PC-9 (cell line): ENCODE data around the gene DPYD. TPM values are rescaled to one million over a fixed set of nuclear protein-coding genes. Genes with fewer than 3 reads are reported as not detected.

Experiments
- BruUV-seq: library from RNA; stranded (reverse); fragments of 400-500 nt; replicated peaks from 2 replicates; lab custom pipeline; 2021; lab: Mats Ljungman, UMichigan
- CTCF ChIA-PET: fragments of 300-600 bp; sonication (Branson Sonifier 250); formaldehyde crosslinking; loops from one replicate; lab custom pipeline; 2022; ENCODE audit warnings: antibody characterized with exemption; lab: Charles Lee
- POLR2A ChIA-PET: fragments of 300-600 bp; sonication (Branson Sonifier 250); formaldehyde crosslinking; loops from one replicate; lab custom pipeline; 2022; ENCODE audit warnings: antibody characterized with exemption; ENCODE audit not compliant: unreplicated experiment; lab: Charles Lee
- DNase-seq, 2 experiments: peaks; one replicate each; pipeline versions ENCODE4 v3.0.0 to v3.0.0-alpha.2; 2015 to 2022; ENCODE audit warnings: mixed read lengths in 1 of 2
- H2AFZ ChIP-seq: fragments of 200-600 bp; sonication (generic); 2 replicates; pipeline ENCODE4 v1.8.1; 2017; ENCODE audit warnings: antibody characterized with exemption
- H3F3A ChIP-seq: fragments of 200-600 bp; sonication (generic); 2 replicates; pipeline ENCODE4 v1.8.1; 2017; ENCODE audit warnings: antibody characterized with exemption, mild to moderate bottlenecking, low read depth; ENCODE audit not compliant: insufficient read depth
- H3K27ac ChIP-seq: fragments of 200-600 bp; sonication (generic); 2 replicates; pipeline ENCODE4 v1.6.1; 2016; ENCODE audit warnings: mixed run types
- H3K27me3 ChIP-seq: fragments of 200-600 bp; sonication (generic); 2 replicates; pipeline ENCODE4 v1.6.1; 2016; ENCODE audit warnings: low read depth, mixed run types; ENCODE audit not compliant: insufficient read depth
- H3K36me3 ChIP-seq: fragments of 200-600 bp; sonication (generic); 2 replicates; pipeline ENCODE4 v1.6.1; 2016; ENCODE audit warnings: low read depth, mixed run types
- H3K4me1 ChIP-seq: fragments of 200-600 bp; sonication (generic); replicated peaks from 2 replicates; pipeline ENCODE4 v1.6.1; 2016; ENCODE audit warnings: mixed run types; ENCODE audit not compliant: insufficient read depth
- H3K4me2 ChIP-seq: fragments of 200-600 bp; sonication (generic); 2 replicates; pipeline ENCODE4 v1.6.1; 2017; ENCODE audit warnings: mixed run types
- H3K4me3 ChIP-seq: fragments of 200-600 bp; sonication (generic); 2 replicates; pipeline ENCODE4 v1.6.1; 2016; ENCODE audit warnings: mixed run types
- H3K79me2 ChIP-seq: fragments of 200-600 bp; sonication (generic); 2 replicates; pipeline ENCODE4 v1.6.1; 2017; ENCODE audit warnings: low read depth, mixed run types
- H3K9me2 ChIP-seq: fragments of 200-600 bp; sonication (generic); 2 replicates; pipeline ENCODE4 v1.8.1; 2017; ENCODE audit warnings: mild to moderate bottlenecking; ENCODE audit not compliant: insufficient read depth
- H3K9me3 ChIP-seq: fragments of 200-600 bp; sonication (generic); 2 replicates; pipeline ENCODE4 v1.8.1; 2016; ENCODE audit warnings: low read depth; ENCODE audit not compliant: insufficient read depth
- H4K20me1 ChIP-seq: fragments of 200-600 bp; sonication (generic); 2 replicates; pipeline ENCODE4 v1.8.1; 2017; ENCODE audit not compliant: insufficient read depth
- CTCF ChIP-seq: fragments of 200-600 bp; sonication (generic); conservative IDR thresholded peaks from 2 replicates; pipeline ENCODE4 v1.6.1; 2017; ENCODE audit warnings: mixed run types, antibody characterized with exemption, mild to moderate bottlenecking, moderate library complexity
- EZH2 ChIP-seq: fragments of 200-600 bp; sonication (generic); IDR thresholded peaks from 2 replicates; pipeline ENCODE4 v1.8.0; 2017; ENCODE audit warnings: antibody characterized with exemption, low read depth
- intact Hi-C: fragments of 100-400 bp; cut with micrococcal nuclease; formaldehyde crosslinking; loops from one replicate; pipeline ENCODE4 v1.10.0; 2022; ENCODE audit not compliant: unreplicated experiment
- total RNA-seq: library from RNA; stranded (reverse); gene quantifications from 2 replicates; pipeline ENCODE4 v1.2.3, GENCODE V29; 2021

DPYD gene
- total RNA-seq, 1 experiment from 2014 or later: 24.1 TPM

- no peak overlapping the region for H3K4me3 ChIP-seq
- H4K20me1 ChIP-seq: no peaks in the 10 kb centered on the region
- no peak overlapping the region; the same call in 1 of the 2 replicates for H2AFZ ChIP-seq
- H3K9me3 ChIP-seq: no peaks in the 10 kb centered on the region
- BruUV-seq: no TSS peak
- H3K27me3 ChIP-seq: no peaks in the 10 kb centered on the region
- no peak for TF ChIP-seq CTCF
- TF ChIP-seq EZH2: no peak
- no peaks in the 10 kb centered on the region for H3K79me2 ChIP-seq
- no peak for DNase-seq
- no peak overlapping the region for H3K4me2 ChIP-seq
- CTCF ChIA-PET: no interaction called here
- no peak overlapping the region for H3K27ac ChIP-seq
- H3K36me3 ChIP-seq: no peaks in the 10 kb centered on the region
- H3F3A ChIP-seq: no peaks in the 10 kb centered on the region
- intact Hi-C loops: no loop called here
- no peaks in the 10 kb centered on the region for H3K4me1 ChIP-seq
- POLR2A ChIA-PET: no interaction called here
- H3K9me2 ChIP-seq: no peaks in the 10 kb centered on the region
Observed at GRCh38 chr1:97365026-97365425, 555.8 kb downstream of the DPYD start.

- Histone ChIP-seq H2AFZ (no peak overlapping the region), H3K9me2 (no peaks in the 10 kb centered on the region), H3K4me3 (no peak overlapping the region), H3K27me3 (no peaks in the 10 kb centered on the region), H3K9me3 (no peaks in the 10 kb centered on the region), H3K4me2 (no peak overlapping the region), H4K20me1 (no peaks in the 10 kb centered on the region), H3K27ac (no peak overlapping the region), H3K4me1 (no peaks in the 10 kb centered on the region), H3K36me3 (no peaks in the 10 kb centered on the region), H3F3A (no peaks in the 10 kb centered on the region), H3K79me2 (no peaks in the 10 kb centered on the region)
- DNase-seq: no peak
- intact Hi-C loops: no loop called here
- POLR2A ChIA-PET: no interaction called here
- CTCF ChIA-PET: no interaction called here
- BruUV-seq: no TSS peak
- no peak for TF ChIP-seq EZH2
- no peak for TF ChIP-seq CTCF
Observed at GRCh38 chr1:97364086-97364485, 556.7 kb downstream of the DPYD start.

- H3K4me1 ChIP-seq: no peaks in the 10 kb centered on the region
- no peak overlapping the region for H2AFZ ChIP-seq
- DNase-seq: no peak
- CTCF ChIA-PET: no interaction called here
- TF ChIP-seq CTCF: no peak
- no peak for TF ChIP-seq EZH2
- BruUV-seq: no TSS peak
- POLR2A ChIA-PET: interaction anchor here (0.6 kb wide), 1 partner anchor 55 kb away, joined by 3 read pairs; no protein-coding TSS in a partner anchor
- no peak overlapping the region for H3K4me2 ChIP-seq
- no peaks in the 10 kb centered on the region for H3K79me2 ChIP-seq
- H3F3A ChIP-seq: no peaks in the 10 kb centered on the region
- intact Hi-C loops: no loop called here
- no peak overlapping the region for H3K27ac ChIP-seq
- H3K4me3 ChIP-seq: no peak overlapping the region
- H3K27me3 ChIP-seq: no peaks in the 10 kb centered on the region
- no peaks in the 10 kb centered on the region for H3K9me2 ChIP-seq
- H3K9me3 ChIP-seq: no peaks in the 10 kb centered on the region
- H4K20me1 ChIP-seq: no peaks in the 10 kb centered on the region
- no peaks in the 10 kb centered on the region for H3K36me3 ChIP-seq
Observed at GRCh38 chr1:97356309-97356708, 564.5 kb downstream of the DPYD start.
